T-cell (primary cell): Measurements from ENCODE around the gene TCF20. TPM values are rescaled to one million over a fixed set of nuclear protein-coding genes. Genes with fewer than 3 reads are reported as not detected.

Experiments used
- ATAC-seq, 4 experiments: fragments of 200-7000 bp in 3 of 4; fragments of 150-1000 bp in 1 of 4; cut with Tn5 transposase; replicated peaks in 1 of 4; 1 replicate in 3 of 4; 2 replicates in 1 of 4; pipeline ENCODE4 v1.10.0; 2021; ENCODE audit warnings: moderate library complexity in 3 of 4, mild to moderate bottlenecking in 2 of 4, moderate number of reproducible peaks in 1 of 4
- CTCF ChIA-PET, 2 donors: fragments of 300-600 bp; sonication (Branson Sonifier 250); formaldehyde crosslinking; loops; one replicate each; lab custom pipeline; 2022; ENCODE audit warnings: antibody characterized with exemption in 2 of 2; lab: Charles Lee
- POLR2A ChIA-PET, 2 donors: fragments of 300-600 bp; sonication (Branson Sonifier 250); formaldehyde crosslinking; loops; one replicate each; lab custom pipeline; 2022; ENCODE audit warnings: antibody characterized with exemption in 2 of 2; lab: Charles Lee
- DNase-seq, 35 experiments: peaks; one replicate each; pipeline versions ENCODE4 v3.0.0 to v3.0.0-alpha.2; 2013 to 2023
- H3K27ac ChIP-seq: one replicate; pipeline ENCODE4 v1.5.1; 2013; ENCODE audit warnings: low read length
- H3K27me3 ChIP-seq, 2 experiments: replicated peaks in 1 of 2; 1 replicate in 1 of 2; 2 replicates in 1 of 2; pipeline versions ENCODE4 v1.6.1 to v1.7.0; 2013; ENCODE audit warnings: low read length in 1 of 2, mixed read lengths in 1 of 2; ENCODE audit not compliant: control insufficient read depth in 2 of 2, insufficient read depth in 2 of 2; ENCODE audit errors: extremely low read depth in 1 of 2
- H3K36me3 ChIP-seq, 2 donors: 1 replicate in 1 of 2; 2 replicates in 1 of 2; pipeline versions ENCODE4 v1.6.1 to v1.7.0; 2013; ENCODE audit warnings: low read length in 1 of 2; ENCODE audit not compliant: control insufficient read depth in 2 of 2, insufficient read depth in 1 of 2; ENCODE audit errors: extremely low read depth in 1 of 2
- H3K4me1 ChIP-seq, 2 experiments: 1 replicate in 1 of 2; 2 replicates in 1 of 2; pipeline versions ENCODE4 v1.6.1 to v1.7.0; 2013; ENCODE audit warnings: low read length in 2 of 2, mixed read lengths in 1 of 2; ENCODE audit not compliant: insufficient read depth in 2 of 2, control insufficient read depth in 1 of 2; ENCODE audit errors: extremely low read depth in 1 of 2
- H3K4me3 ChIP-seq, 2 donors: 1 replicate in 1 of 2; 2 replicates in 1 of 2; pipeline versions ENCODE4 v1.5.1 to v1.7.0; 2013; ENCODE audit warnings: mild to moderate bottlenecking in 2 of 2, low read length in 1 of 2, moderate library complexity in 1 of 2; ENCODE audit not compliant: control insufficient read depth in 1 of 2; ENCODE audit errors: extremely low read depth in 1 of 2
- H3K9me3 ChIP-seq: 2 replicates; pipeline ENCODE4 v1.7.0; 2013
- H3K27ac Mint-ChIP-seq, 2 donors: one replicate each; pipeline ENCODE4 v1.8.0; 2020 to 2021; ENCODE audit warnings: mild to moderate bottlenecking in 2 of 2, mixed read lengths in 2 of 2
- H3K27me3 Mint-ChIP-seq, 2 donors: one replicate each; pipeline ENCODE4 v1.8.0; 2021 to 2022; ENCODE audit warnings: mixed read lengths in 2 of 2
- H3K36me3 Mint-ChIP-seq: one replicate; pipeline ENCODE4 v1.8.0; 2021; ENCODE audit warnings: mixed read lengths
- H3K4me1 Mint-ChIP-seq, 3 donors: one replicate each; pipeline ENCODE4 v1.8.0; 2020 to 2022; ENCODE audit warnings: mixed read lengths in 3 of 3, mild to moderate bottlenecking in 1 of 3
- H3K4me3 Mint-ChIP-seq, 3 donors: one replicate each; pipeline ENCODE4 v1.8.0; 2020 to 2022; ENCODE audit warnings: mild to moderate bottlenecking in 3 of 3, mixed read lengths in 3 of 3, moderate library complexity in 3 of 3
- H3K9me3 Mint-ChIP-seq, 3 donors: one replicate each; pipeline ENCODE4 v1.8.0; 2020 to 2022; ENCODE audit warnings: mixed read lengths in 3 of 3
- WGBS: methylation state at CpG from one replicate; pipeline ENCODE4 v1.1.5; 2013; ENCODE audit warnings: missing lambda C conversion rate; ENCODE audit not compliant: insufficient coverage; 5-methylcytosine and 5-hydroxymethylcytosine counted together
- total RNA-seq, 35 experiments: library from RNA in 6 of 35; stranded (reverse) in 6 of 35; fragments of 120-200 nt in 1 of 35; gene quantifications; one replicate each; pipeline versions ENCODE4 v1.2.1 to v1.2.4 and lab custom pipeline; 2013 to 2026

The TCF20 gene
- total RNA-seq, 5 donors from 2014 or later (not counting 1 experiment from before 2014, with no cell fraction given) = 84.2 to 98.8 (median 88.5) TPM

DNA sequence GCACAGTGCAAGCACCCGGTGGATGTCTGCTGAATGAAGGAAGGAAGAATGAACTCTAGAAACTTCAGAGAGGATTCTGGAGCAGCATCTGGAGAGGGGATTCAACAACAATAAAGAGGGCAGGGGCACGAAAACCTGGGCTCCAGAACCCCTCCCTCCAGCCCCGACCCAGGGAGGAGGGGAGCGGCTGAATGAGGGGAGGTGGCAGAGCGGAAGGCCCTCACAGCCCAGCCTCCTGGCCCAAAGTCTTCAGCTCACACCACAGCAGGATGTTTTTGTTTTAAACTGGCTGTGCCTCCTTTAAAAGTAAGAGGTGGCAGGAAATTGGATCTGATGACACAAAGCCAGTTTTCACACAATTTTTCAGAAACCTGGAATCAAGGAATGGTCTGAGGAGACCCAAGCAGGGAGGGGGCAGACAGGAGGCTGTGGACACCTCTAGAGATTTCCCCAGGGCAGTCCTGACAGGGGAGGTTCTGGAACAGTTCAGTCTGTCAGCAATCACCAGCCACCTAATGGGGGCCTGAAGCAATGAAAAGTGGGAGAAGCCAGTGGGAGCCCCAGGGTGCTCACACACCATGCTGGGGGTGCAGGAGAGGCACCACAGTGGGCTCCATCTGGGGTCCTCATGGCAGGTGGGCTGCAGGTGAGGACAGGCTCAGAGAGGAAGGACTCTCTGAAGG, 44.4 kb upstream of the TCF20 start:
- H3K27ac ChIP-seq = peak overlapping the region; percentile 46
- DNase-seq (peak in 2 of 35 experiments; percentile 33 to 39), ATAC-seq (peak; percentile 34 to 69 (median 62))
- peak overlapping the region; percentile 5 to 68 (median 32) for H3K4me3 Mint-ChIP-seq
- ChIA-PET CTCF (no interaction called here), POLR2A (no interaction called here)
- peak overlapping the region; percentile 86 to 91 for H3K27ac Mint-ChIP-seq
- no peaks in the 10 kb centered on the region for H3K27me3 Mint-ChIP-seq
- peaks cover 0 to 5% of the 10 kb centered on the region in 2 experiments for H3K27me3 ChIP-seq
- H3K9me3 ChIP-seq = no peaks in the 10 kb centered on the region
- H3K36me3 Mint-ChIP-seq = no peaks in the 10 kb centered on the region
- H3K9me3 Mint-ChIP-seq = no peaks in the 10 kb centered on the region
- H3K4me1 ChIP-seq = peaks cover 37 to 90% of the 10 kb centered on the region in 2 experiments
- 40% methylated on average over 1 of the region's 5 CpGs for WGBS
- H3K4me1 Mint-ChIP-seq = peaks cover 50 to 55% (median 51%) of the 10 kb centered on the region in 3 donors
- no peak overlapping the region for H3K4me3 ChIP-seq
- no peaks in the 10 kb centered on the region for H3K36me3 ChIP-seq

DNA sequence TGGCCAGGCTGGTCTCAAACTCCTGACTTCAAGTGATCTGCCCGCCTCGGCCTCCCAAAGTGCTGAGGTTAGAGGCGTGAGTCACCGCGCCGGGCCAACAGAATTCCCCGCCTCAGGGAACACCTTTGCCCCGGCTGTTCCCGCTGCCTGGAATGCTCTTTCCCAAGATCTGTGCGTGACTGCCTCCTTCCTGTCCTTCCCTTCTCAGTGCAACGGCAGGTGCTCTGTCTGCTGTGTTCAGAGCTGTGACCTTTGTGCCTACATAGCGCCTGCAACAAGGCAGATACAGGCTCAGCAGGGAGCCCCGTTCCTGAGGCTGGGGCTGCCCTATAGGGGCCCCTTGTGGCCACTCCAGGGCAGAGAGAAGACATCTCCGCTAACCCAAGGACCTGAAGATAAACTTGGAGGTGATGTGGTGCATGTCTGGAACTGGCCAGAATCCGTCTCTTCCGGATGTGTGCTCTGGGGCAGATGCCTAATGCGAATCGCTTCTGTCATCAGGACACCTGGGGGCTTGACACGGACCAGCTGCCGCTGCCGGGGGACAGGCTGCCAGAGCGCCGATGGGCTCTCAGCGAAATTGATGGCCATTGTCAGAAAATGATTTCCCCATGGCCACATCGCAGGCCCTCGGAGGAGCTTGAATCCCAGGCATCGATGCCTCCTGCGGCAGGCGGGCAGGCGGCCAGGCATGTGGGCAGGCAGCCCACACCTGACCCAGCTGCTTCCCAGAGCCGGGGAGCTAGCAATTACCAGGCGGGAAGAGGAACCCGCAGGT, 43.5 kb upstream of the TCF20 start:
- peak in 31 of 35 experiments; percentile 11 to 71 (median 43) for DNase-seq
- Mint-ChIP-seq H3K27me3 (no peaks in the 10 kb centered on the region), H3K9me3 (no peaks in the 10 kb centered on the region), H3K27ac (peak overlapping the region; percentile 86 to 91), H3K36me3 (no peaks in the 10 kb centered on the region), H3K4me1 (peaks cover 53 to 60% (median 54%) of the 10 kb centered on the region in 3 donors), H3K4me3 (peak overlapping the region in 1 of 3 donors; percentile 68)
- no peaks in the 10 kb centered on the region for H3K9me3 ChIP-seq
- ATAC-seq = peak; percentile 43 to 82 (median 72)
- H3K4me1 ChIP-seq = peaks cover 42 to 97% of the 10 kb centered on the region in 2 experiments
- ChIA-PET CTCF (interaction anchor here (0.6 to 0.8 kb wide), 4 partner anchors 27 to 224 kb away, joined by 3 read pairs; no protein-coding TSS in a partner anchor), POLR2A (no interaction called here)
- WGBS = 83% methylated on average over 31 of the region's 33 CpGs
- H3K27ac ChIP-seq = peak overlapping the region; percentile 46
- no peak overlapping the region for H3K4me3 ChIP-seq
- H3K27me3 ChIP-seq = peaks cover 0 to 5% of the 10 kb centered on the region in 2 experiments
- H3K36me3 ChIP-seq = no peaks in the 10 kb centered on the region

DNA sequence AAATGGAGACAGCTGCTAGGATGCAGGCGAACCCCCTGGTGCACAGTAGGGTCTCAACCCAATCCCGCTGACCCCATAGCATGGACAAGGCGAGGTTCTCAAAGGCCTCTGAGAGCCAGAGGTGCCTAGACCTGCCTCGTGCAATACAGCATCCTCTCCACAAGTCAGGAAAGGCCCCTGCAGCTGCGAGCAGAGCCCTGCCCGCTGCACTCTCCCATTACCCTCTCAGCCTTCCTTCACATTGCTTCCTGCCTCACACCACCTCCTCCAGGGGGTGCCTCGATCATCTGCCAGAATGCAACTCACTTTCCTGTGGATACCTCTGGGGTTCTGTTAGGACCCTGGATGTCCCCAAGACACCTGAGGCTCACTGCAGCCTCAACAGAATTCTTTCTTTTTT, 42.8 kb upstream of the TCF20 start:
- H3K9me3 Mint-ChIP-seq = no peaks in the 10 kb centered on the region
- no peaks in the 10 kb centered on the region for H3K36me3 ChIP-seq
- H3K27me3 ChIP-seq = peaks cover 0 to 5% of the 10 kb centered on the region in 2 experiments
- peak overlapping the region in 1 of 2 donors; percentile 62 for H3K27ac Mint-ChIP-seq
- H3K4me1 Mint-ChIP-seq = peaks cover 57 to 65% (median 59%) of the 10 kb centered on the region in 3 donors
- no peak overlapping the region for H3K4me3 ChIP-seq
- H3K36me3 Mint-ChIP-seq = no peaks in the 10 kb centered on the region
- H3K4me1 ChIP-seq = peaks cover 46 to 98% of the 10 kb centered on the region in 2 experiments
- peak overlapping the region in 1 of 3 donors; percentile 68 for H3K4me3 Mint-ChIP-seq
- POLR2A ChIA-PET = no interaction called here
- no peaks in the 10 kb centered on the region for H3K9me3 ChIP-seq
- CTCF ChIA-PET = interaction anchor here (0.6 to 0.8 kb wide), 3 partner anchors 141 to 223 kb away, joined by 3 read pairs; no protein-coding TSS in a partner anchor
- no peak for DNase-seq
- WGBS = 70% methylated on average over 5 of the region's 7 CpGs
- no peak overlapping the region for H3K27ac ChIP-seq
- no peak for ATAC-seq
- no peaks in the 10 kb centered on the region for H3K27me3 Mint-ChIP-seq

DNA sequence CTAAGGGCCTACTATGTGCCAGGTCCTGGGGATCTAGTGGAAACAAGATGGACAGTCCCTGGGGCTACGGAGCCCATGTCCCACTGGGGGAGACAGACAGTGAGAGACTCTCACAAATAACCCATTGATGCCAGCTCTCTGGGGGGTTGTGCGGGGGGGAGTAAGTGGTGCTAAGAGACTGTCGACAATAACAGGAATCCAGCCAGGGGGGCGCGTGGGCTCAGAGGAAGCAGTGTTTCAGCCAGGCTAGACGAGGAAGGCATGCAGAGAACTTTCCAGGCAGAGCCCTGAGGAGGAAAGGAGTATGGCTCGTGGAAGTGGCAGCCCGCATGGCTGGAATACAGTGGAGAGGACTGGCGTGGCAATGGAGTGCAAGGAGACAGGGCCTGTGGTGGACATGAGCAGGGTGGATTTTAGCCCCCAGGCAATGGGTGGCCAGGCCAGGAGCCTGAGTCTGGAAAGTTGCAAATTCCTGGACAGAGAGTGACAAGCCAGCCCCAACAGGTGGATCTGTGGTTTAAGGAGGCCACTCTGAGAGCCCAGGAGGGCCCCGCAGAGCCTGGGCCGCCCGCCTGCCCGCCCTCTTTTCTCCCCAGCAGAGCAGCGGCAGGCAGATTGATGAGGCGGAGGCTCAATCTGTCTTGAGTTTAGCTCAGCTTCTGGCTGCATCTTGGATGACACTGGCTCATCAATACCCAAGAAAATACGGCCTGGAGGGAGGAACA, 40.0 kb upstream of the TCF20 start:
- peaks cover 57 to 74% (median 58%) of the 10 kb centered on the region in 3 donors for H3K4me1 Mint-ChIP-seq
- Histone ChIP-seq H3K27me3 (peaks cover 0 to 9% of the 10 kb centered on the region in 2 experiments), H3K9me3 (no peaks in the 10 kb centered on the region), H3K4me3 (no peak overlapping the region), H3K27ac (no peak overlapping the region), H3K4me1 (peaks cover 51 to 86% of the 10 kb centered on the region in 2 experiments), H3K36me3 (peaks cover 0 to 2% of the 10 kb centered on the region in 2 donors)
- H3K36me3 Mint-ChIP-seq = no peaks in the 10 kb centered on the region
- DNase-seq (no peak), ATAC-seq (no peak)
- ChIA-PET POLR2A (no interaction called here), CTCF (no interaction called here)
- H3K27ac Mint-ChIP-seq = peak overlapping the region in 1 of 2 donors; percentile 52
- no peaks in the 10 kb centered on the region for H3K9me3 Mint-ChIP-seq
- H3K27me3 Mint-ChIP-seq = no peaks in the 10 kb centered on the region
- 92% methylated on average over 16 of the region's 16 CpGs for WGBS
- H3K4me3 Mint-ChIP-seq = no peak overlapping the region

DNA sequence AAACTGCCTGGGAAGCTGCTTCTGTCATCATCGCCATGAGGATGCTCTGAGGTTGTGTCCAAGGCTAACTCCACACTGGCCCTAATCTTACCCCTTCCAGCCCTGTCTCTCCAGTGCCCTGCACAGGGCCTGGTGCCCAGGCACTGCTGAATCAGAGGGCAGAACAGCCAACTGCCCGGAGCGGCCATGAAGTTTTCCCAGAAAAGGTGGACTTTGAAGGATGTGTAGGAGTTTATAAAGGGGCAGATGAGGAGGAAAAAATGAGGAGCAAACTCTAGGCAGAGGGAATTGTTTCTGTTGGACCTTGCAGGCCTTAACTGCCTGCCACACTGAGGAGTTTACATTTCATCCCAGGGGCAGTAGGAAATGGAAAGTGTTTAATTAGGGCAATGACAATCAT, 39.4 kb upstream of the TCF20 start:
- Histone ChIP-seq H3K27me3 (peaks cover 0 to 12% of the 10 kb centered on the region in 2 experiments), H3K27ac (no peak overlapping the region), H3K36me3 (peaks cover 0 to 2% of the 10 kb centered on the region in 2 donors), H3K4me3 (no peak overlapping the region), H3K4me1 (peaks cover 45 to 86% of the 10 kb centered on the region in 2 experiments), H3K9me3 (no peaks in the 10 kb centered on the region)
- DNase-seq (no peak), ATAC-seq (no peak)
- H3K9me3 Mint-ChIP-seq = no peaks in the 10 kb centered on the region
- H3K36me3 Mint-ChIP-seq = no peaks in the 10 kb centered on the region
- no peaks in the 10 kb centered on the region for H3K27me3 Mint-ChIP-seq
- POLR2A ChIA-PET = no interaction called here
- WGBS = 91% methylated on average over 3 of the region's 3 CpGs
- H3K4me1 Mint-ChIP-seq = peaks cover 56 to 74% (median 58%) of the 10 kb centered on the region in 3 donors
- CTCF ChIA-PET = no interaction called here
- peak overlapping the region in 1 of 2 donors; percentile 52 for H3K27ac Mint-ChIP-seq
- H3K4me3 Mint-ChIP-seq = no peak overlapping the region
